ENCODE results near the gene AATK.

- no peak for TF ChIP-seq ZC3H10 (CRISPR knock-in tag; IDR thresholded peaks at IDR 0.05)
- TF ChIP-seq GLIS3 (CRISPR knock-in tag; IDR thresholded peaks at IDR 0.05): no peak
- no peak for TF ChIP-seq OSR1 (CRISPR knock-in tag; IDR thresholded peaks at IDR 0.05)
- TF ChIP-seq ZNF8 (CRISPR knock-in tag; IDR thresholded peaks at IDR 0.05): no peak
- no peak for TF ChIP-seq ZNF70 (CRISPR knock-in tag; IDR thresholded peaks at IDR 0.05)
- TF ChIP-seq CSDC2 (CRISPR knock-in tag; IDR thresholded peaks at IDR 0.05): no peak
- no peak for TF ChIP-seq TOX (CRISPR knock-in tag; IDR thresholded peaks at IDR 0.05; ENCODE audit: borderline replicate concordance)
- TF ChIP-seq ZNF565 (CRISPR knock-in tag; conservative IDR thresholded peaks at IDR 0.05; ENCODE audit: low read depth): no peak
- no peak for TF ChIP-seq ESRRG (CRISPR knock-in tag; IDR thresholded peaks at IDR 0.05)
- TF ChIP-seq, protein P1, sequence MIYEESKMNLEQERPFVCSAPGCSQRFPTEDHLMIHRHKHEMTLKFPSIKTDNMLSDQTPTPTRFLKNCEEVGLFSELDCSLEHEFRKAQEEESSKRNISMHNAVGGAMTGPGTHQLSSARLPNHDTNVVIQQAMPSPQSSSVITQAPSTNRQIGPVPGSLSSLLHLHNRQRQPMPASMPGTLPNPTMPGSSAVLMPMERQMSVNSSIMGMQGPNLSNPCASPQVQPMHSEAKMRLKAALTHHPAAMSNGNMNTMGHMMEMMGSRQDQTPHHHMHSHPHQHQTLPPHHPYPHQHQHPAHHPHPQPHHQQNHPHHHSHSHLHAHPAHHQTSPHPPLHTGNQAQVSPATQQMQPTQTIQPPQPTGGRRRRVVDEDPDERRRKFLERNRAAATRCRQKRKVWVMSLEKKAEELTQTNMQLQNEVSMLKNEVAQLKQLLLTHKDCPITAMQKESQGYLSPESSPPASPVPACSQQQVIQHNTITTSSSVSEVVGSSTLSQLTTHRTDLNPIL (CRISPR knock-in tag; IDR thresholded peaks at IDR 0.05; ENCODE audit: low read depth): no peak
- TF ChIP-seq, protein P2, sequence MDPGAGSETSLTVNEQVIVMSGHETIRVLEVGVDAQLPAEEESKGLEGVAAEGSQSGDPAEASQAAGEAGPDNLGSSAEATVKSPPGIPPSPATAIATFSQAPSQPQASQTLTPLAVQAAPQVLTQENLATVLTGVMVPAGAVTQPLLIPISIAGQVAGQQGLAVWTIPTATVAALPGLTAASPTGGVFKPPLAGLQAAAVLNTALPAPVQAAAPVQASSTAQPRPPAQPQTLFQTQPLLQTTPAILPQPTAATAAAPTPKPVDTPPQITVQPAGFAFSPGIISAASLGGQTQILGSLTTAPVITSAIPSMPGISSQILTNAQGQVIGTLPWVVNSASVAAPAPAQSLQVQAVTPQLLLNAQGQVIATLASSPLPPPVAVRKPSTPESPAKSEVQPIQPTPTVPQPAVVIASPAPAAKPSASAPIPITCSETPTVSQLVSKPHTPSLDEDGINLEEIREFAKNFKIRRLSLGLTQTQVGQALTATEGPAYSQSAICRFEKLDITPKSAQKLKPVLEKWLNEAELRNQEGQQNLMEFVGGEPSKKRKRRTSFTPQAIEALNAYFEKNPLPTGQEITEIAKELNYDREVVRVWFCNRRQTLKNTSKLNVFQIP (CRISPR knock-in tag; IDR thresholded peaks at IDR 0.05; ENCODE audit: borderline replicate concordance, low read depth): no peak
Measured at GRCh38 chr17:81171941-81172340, 5.9 kb upstream of the AATK start.

Data from SK-N-SH treated with all-trans-retinoic acid at 6 μM for 48 hours (cell line).